Activated CD4-positive, alpha-beta T cell treated with anti-CD3 and anti-CD28 coated beads for 4 hours (primary cell): Measurements from ENCODE around the gene INSRR.

ENCODE experiments used
- DNase-seq, 2 donors: peaks; one replicate each; pipeline ENCODE4 v3.0.0-alpha.2; 2020

Gene INSRR

DNA sequence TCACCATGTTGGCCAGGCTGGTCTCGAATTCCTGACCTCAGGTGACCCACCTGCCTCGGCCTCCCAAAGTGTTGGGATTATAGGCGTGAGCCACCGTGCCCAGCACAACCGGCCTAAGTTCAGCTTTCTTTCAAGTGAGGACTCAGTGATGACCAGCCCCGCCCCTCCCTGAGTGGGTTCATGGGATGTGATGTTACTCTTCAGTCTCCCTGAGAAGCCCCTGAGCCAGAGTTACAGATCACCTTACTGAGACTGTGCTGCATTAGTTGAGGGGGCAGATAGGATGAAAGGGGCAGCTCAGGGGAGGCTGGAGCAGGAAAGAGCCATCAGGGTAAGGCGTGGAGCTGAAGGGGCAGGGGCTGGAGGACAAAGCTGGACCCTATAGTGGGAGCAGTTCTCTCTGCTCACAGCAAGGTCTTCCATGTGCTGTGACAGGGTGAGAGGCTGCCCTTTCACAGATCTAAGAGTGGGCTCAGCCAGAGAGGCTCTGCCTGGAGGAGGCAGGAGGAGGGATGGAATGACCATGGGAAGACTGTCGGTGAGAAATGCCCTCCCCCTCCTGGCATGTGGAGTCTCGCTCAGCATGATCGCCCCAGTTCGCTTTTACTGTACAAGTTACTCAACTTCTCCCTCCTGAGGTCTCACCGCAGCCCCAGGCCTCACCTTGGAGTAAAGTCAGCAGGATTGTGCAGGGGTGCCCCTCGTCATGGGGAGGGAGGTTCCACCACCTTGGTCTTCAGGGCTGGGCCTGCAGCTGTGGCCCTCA lies 55.6 kb downstream of the INSRR start:
- DNase-seq, result no peak

DNA sequence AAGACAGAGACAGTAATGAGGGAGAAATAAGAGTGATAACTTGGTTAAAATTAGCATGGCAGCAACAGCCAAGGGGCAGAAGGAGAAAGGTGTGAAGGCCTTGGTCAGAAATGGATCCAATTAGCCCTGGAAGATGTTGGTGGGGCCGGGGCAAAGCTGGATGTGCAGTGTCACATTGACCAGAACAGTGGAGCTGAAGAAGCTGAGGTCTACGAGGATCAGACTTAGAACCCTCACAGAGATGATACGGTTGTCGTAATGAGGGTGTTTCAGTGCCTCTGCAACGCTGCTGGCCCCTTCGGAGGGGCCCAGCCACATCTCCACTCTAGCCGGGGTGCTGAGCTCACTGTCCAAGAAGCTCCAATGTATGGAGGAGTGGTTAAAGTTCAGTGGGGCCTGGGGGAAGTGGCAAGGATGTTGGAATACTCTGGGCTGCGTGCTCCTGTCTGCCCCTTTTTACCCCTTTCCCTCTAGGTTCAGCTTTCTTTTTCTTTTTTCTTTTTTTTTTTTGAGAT lies 56.4 kb downstream of the INSRR start:
- DNase-seq, result no peak

DNA sequence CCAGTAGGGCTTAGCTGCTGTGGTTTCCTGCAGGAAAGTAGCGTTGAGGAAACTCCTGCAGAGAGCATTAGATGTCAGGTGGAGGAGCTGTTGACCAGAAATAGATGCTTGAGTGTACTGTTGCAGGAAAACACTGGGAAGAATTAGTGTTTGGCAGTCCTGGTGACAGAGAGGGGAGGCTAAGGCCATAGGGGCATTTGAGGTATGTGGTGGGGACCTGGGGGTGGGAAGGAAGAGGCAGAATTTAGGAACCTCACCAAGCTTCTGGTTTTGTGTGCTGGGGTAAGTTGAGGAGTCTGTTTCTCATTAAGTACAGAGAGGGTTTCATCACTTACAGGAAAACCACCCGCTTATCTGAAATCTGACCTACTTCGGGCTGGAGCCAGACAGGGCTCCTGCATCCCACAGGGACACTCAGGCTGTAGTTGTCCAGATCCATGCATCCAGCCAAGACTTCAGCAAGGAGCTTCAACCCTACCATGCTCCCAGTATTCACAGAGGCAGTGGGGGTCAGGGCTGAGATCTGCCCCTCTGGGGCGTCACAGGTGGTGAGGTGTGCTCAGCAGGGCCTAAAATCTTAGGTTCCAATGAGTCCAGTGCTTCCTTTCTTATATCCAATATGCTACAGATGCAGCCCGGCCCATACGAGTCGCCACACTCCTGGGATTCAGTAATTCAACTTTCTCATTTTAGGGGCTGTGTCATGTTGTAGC lies 57.4 kb downstream of the INSRR start:
- no peak for DNase-seq

DNA sequence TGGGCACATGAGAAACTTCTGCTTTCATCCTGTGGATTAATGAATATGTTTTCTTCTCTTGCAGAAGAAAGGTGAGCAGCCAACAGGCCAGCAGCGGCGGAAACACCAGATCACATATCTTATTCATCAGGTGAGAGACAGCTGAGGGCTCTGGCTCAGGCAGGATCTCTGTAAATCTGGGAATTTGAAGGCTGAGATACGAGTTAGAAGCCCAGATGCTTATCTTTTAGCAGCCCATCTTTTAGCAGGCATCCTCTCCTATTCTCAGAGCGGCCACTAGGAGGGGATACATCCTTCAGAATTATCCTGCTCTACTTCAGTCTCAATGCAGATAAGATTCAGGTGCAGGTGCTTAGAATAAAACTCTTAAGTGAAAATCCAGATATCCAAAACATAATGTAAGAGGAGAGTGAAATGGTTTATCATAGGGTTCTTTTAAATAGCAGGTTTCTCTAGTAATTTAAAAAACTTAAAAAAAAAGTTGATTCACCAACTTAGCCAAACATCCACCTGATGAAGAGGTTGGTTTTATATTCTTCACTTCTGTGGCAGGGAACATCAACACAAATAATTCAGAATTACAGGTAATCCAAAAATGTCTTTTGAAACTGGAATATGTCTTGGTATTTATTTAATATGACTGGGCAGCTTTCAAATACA lies 61.6 kb downstream of the INSRR start:
- DNase-seq, result peak; percentile 46 to 70

DNA sequence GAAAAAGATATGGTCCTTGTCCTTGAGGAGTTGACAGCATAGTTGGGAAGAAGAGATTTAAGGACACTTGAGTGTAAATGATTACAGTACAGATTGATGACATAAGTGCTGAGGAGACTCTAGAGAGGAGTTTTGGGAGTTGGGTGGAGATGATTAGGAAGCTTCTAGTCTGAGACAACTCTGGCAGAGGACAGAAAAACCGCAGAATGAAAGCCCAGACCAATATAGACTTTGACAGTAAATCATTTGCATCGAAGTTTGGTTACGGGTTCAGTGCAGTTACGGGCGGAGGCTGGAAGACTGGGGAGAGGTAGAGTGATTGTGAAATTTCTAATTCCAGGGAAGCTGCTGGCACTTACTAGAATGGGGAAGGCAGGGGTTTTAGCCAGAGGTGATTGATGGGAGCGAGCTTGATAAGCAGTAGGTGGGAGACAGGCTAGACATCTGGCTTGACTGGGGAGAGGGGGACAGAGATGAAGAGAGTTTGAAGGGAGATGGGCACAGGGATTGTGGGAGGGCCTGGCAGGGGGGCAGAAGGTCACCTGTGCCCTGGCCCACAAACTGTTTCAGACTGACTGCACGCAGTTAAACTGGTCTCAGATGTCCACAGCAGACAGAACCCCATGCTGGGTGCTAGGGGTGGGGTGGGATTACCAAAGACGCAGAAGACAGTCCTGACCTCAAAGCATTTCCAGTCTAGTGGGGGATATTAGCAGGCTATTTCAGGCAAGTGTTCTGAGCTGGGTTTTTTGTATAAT lies 62.4 kb downstream of the INSRR start:
- no peak for DNase-seq

DNA sequence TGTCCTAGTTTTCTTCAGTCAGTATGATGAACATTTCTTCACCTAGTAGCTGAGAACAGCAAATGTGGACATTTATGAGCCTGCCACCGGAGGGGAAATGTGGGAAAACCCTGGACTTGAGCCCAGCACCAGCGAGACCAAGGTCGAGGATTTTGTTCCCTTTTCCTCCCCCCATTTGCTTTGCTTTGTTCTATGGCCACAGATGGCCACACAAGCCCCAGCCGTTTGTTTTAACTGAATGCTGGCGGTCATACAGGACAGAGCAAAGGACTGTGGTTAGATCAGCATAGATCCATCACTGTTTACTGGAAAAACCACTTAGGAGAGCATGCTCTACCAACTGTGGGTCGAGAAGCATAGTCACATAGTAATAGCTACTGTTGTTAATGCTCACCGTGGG lies 63.1 kb downstream of the INSRR start:
- DNase-seq, result no peak

DNA sequence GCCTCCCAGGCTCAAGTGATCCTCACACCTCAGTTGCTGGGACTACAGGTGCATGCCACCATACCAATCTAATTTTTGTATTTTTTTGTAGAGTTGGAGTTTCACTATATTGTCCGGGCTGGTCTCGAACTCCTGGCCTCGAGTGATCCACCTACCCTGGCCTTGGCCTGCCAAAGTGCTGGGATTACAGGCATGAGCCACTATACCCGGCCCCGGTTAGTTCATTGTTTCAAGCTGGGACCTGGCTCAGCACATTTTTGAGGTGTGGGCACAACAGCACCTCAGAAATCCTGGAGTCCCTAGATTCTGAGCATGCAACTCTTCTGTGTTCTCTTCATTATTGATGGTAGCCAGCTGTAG lies 63.6 kb downstream of the INSRR start:
- no peak for DNase-seq

DNA sequence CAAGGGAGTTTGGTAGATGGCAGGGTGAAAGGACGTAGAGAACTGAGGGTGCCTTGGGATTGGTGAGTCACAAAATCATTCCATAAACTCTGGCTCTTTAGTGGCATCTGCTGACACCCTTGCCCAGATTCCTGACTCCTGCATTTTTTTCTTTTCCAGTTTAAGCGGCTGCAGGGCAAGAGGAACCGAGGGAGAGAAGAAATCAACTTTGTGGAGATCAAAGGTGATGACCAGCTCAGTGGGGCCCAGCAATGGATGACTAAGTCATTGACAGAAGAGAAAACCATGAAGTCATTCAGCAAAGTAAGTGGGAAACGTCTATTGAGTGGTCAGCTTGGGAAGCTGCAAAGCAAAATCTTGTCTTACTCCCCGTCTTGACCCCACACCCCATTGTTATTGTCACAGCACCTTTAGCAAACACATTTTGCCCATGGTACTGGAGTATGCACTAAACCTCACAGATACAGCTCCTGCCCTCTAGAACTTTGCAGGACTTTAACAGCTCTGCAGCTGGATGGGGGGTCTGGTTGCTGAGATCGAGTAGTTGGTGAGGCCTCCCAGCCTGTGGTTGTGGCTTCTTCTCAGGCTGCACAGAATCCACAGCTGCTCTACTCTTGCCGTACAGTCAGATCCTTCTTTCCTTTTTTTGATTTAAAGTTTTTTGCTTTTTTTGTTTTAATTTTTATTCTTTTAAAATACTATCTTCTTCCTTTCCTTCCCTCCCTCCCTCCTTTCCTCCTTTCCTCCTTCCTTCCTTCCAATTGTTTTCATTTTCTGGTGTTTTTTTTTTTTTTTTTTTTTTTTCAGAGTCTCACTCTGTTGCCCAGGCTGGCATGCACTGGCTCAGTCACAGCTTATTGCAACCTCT lies 64.2 kb downstream of the INSRR start:
- no peak for DNase-seq
